H1 (cell line): ENCODE results near the gene TFAP2A. TPM values are rescaled to one million over a fixed set of nuclear protein-coding genes. Genes with fewer than 3 reads are reported as not detected.

Experiments used
- HDAC6 ChIP-seq: IDR thresholded peaks from one replicate; pipeline ENCODE4 v1.7.1; 2012; ENCODE audit warnings: low read depth, mild to moderate bottlenecking, inconsistent platforms, low read length, moderate library complexity
- polyA plus RNA-seq, 7 experiments: library from polyadenylated mRNA; depleted of rRNA in 3 of 7; stranded (reverse) in 5 of 7; unstranded in 2 of 7; fragments of >200 nt in 5 of 7; fragments of 200-250 nt in 2 of 7; gene quantifications; 1 replicate in 5 of 7; 2 replicates in 1 of 7; 4 replicates in 1 of 7; pipeline versions ENCODE4 v1.2.1 to v1.2.3, GENCODE V29; 2011 to 2013; ENCODE audit warnings: missing spikeins in 2 of 7, mixed read lengths in 2 of 7
- total RNA-seq: library from RNA; stranded (reverse); fragmentation: NEBNext Ultra II Directional; extraction: Animal tissue kit (Norgen Biotek cat#: 25700); gene quantifications from 2 replicates; pipeline ENCODE4 v1.2.1, GENCODE V29; 2021
- TF ChIP-seq, protein P1 (sequence below): IDR thresholded peaks from 2 replicates; pipeline ENCODE4 v1.6.1; 2012; ENCODE audit warnings: inconsistent platforms

The TFAP2A gene
- total and polyA plus RNA-seq, 2 of the 8 experiments (the other 6 are each of a cell fraction or from before 2014, with no cell fraction given) = 0.23 TPM; not detected in 1

DNA sequence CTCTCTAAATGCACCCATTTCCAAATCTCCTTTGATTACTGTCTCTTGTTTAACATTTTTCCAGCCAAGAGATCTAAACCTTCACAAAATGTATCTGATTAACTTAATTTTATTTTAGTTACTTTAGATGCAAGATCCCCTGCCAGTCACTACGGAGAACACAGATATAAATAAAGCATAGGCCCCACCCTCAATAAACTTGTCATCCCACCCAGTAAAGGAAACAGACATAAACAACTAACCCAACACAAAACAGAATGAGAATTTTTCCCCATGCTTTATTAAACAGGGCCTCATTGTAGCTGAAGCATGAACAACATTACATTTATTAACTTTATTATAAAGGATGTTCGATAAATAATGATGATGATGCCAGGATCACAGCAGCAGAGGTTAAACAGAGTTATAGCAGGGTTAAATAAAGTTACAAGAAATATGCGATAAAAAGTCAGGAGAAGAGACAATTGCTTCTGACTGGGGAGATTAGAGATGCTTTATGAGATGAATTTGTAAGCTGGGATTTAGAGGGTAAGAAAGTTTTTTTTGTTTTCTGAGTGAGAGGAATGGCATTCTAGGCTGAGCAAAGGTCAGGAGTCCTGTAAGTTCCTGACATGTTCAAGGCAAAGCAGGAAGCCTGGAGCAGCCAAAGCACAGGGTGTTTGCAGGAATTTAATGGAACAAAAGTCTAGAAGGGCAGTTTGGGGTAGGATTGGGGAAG is 41.1 kb downstream of the TFAP2A start (continued):
- no peak for TF ChIP-seq HDAC6
- TF ChIP-seq, protein P1, sequence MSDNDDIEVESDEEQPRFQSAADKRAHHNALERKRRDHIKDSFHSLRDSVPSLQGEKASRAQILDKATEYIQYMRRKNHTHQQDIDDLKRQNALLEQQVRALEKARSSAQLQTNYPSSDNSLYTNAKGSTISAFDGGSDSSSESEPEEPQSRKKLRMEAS = no peak
